ENCODE measurements around the gene ACOX3.

ACOX3 gene

GRCh38 chr4:8406887-8407286 is 33.6 kb downstream of the ACOX3 start:
- DNase-seq (ENCODE audit: low read depth in 3 of 3) = peak in 1 of 3 experiments; percentile 14

DNA sequence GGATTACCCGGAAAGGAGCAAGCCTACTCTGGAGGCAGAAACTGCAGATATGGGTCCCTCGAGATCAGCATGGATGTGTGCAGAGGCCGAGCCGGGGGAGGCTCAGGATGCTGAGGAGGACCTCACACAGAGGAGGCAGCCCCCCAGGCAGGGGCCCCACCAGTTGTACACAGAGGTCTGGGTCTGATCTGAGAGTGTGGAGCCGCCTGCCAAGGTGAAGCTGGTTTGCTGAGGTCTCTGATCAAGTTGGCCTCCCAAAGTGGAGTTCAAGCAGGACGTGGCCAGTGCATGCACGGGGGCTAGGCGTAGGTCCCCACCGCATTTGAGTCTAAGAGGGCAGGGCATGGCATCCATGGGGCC is 35.0 kb downstream of the ACOX3 start:
- no peak for DNase-seq (ENCODE audit: low read depth in 3 of 3)

- no peak for DNase-seq (ENCODE audit: low read depth in 3 of 3)
Observed at GRCh38 chr4:8404791-8405515, 35.6 kb downstream of the ACOX3 start.

- DNase-seq (ENCODE audit: low read depth in 3 of 3) = no peak
Observed at GRCh38 chr4:8403976-8404375, 36.5 kb downstream of the ACOX3 start.

GRCh38 chr4:8403173-8403753 is 37.3 kb downstream of the ACOX3 start:
- DNase-seq (ENCODE audit: low read depth in 3 of 3) = peak in 1 of 3 experiments; percentile 50

DNA sequence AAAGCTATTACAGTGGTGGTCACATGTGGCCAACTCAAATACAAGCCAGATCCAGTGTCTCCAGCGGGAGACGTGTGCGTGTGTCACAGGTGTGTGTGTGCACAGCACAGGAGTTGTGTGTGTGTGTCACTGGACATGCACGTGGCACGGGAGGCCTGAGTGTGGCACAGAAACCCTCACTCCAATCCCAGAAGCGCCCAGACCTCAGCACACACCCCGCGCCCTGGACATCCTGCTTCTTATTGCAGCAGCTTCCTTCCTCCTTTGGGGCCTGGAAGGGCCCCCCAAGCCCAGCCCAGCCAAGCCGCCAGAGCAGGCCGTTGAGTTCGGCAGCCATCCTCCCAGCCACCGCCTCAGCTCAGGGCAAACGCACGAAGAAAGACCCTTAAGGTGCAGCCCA is 37.9 kb downstream of the ACOX3 start:
- no peak for DNase-seq (ENCODE audit: low read depth in 3 of 3)

- no peak for DNase-seq (ENCODE audit: low read depth in 3 of 3)
Observed at GRCh38 chr4:8402181-8402597, 38.3 kb downstream of the ACOX3 start.

DNA sequence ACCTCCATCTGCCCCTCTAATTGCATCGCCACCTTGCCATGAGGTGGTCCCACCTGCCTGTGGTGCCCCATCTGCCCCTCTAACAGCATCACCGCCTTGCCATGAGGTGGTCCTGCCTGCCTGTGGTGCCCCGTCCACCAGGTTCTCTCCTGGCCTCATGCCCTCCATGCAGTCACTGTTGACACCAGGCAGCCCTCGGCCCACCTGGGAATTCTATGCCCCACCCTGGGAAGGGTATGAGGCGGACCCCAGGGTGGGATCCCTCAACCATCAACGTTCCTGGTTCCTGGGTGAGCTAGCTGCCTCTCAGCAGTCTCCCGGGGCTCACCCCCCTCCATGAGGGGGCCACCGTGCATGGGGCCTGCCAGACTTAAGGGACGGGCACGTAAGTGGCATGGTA is 38.9 kb downstream of the ACOX3 start:
- DNase-seq (ENCODE audit: low read depth in 3 of 3) = no peak

DNA sequence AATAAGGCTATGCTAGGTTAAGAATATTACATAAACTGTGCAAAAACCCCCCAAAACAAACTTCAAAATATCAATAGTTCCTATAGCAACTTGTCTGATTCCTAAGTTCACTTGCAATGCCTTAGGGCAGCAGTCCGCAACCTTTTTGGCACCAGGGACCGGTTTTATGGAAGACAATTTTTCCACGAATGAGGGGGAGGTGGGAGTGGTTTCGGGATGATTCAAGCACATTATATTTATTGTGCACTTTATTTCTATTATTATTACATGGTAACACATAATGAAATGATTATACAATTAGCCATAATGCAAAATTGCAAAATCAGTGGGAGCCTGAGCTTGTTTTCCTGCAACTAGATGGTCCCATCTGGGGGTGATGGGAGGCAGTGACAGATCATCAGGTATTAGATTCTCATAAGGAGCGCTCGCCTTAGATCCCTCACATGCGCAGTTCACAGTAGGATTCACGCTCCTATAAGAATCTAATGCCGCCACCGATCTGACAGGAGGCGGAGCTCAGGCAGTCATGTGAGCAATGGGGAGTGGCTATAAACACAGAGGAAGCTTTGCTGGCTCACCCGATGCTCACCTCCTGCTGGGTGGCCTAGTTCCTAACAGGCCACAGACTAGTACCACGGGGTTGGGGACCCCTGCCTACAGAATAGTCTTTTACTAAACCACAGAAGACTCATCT is 39.7 kb downstream of the ACOX3 start:
- DNase-seq (ENCODE audit: low read depth in 3 of 3) = no peak

DNA sequence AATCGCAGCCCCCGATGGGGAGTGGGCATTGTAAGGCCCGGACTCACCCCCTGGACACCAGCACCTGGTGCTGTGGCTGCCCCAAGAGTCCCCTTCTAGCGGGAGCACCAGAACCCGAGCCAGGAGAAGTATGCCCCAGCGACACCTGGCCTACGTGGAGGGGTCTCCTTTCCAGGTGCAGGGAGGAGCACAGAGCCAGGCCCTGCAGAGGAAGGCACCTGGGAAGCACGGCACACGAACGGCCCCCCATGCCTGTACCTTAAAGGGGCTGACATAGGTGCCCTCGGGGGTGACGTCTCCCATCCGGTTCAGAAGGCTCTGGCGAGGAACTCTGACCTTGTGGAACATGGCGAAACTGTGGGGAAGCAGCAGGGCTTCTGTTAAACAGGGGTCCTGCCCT is 41.2 kb downstream of the ACOX3 start:
- DNase-seq (ENCODE audit: low read depth in 3 of 3) = no peak

GRCh38 chr4:8398347-8398746 is 42.2 kb downstream of the ACOX3 start:
- no peak for DNase-seq (ENCODE audit: low read depth in 3 of 3)

DNA sequence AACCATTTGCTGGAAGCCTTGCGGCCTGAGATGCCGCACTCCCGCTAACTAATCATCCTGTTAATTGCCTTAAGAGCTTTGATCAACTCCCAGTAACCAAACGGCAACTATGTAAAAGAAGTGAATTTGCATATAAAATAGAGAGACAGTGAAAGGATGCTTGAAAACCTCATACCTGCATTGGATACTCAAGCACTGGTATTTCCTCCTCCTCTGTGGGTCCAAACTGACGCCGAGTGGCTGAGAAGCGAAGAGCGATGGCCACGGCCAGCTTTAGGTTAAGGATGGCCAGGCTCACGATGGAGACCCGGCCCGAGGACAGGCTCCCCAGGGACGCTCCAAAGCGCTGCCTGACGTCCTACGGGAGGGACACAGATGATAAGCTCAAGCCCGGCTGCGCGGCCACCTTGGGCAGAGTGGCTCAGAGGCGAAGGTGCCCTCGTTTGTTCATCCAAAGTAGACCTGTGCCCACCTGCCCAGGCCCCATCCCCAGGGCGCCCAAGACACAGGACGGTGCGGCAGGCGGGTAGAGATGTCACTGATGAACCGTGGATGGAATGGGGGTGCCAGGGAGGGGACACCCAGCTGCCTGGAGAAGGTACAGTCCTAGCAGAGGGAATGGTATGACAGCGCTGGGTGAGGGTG is 43.6 kb downstream of the ACOX3 start:
- no peak for DNase-seq (ENCODE audit: low read depth in 3 of 3)

DNA sequence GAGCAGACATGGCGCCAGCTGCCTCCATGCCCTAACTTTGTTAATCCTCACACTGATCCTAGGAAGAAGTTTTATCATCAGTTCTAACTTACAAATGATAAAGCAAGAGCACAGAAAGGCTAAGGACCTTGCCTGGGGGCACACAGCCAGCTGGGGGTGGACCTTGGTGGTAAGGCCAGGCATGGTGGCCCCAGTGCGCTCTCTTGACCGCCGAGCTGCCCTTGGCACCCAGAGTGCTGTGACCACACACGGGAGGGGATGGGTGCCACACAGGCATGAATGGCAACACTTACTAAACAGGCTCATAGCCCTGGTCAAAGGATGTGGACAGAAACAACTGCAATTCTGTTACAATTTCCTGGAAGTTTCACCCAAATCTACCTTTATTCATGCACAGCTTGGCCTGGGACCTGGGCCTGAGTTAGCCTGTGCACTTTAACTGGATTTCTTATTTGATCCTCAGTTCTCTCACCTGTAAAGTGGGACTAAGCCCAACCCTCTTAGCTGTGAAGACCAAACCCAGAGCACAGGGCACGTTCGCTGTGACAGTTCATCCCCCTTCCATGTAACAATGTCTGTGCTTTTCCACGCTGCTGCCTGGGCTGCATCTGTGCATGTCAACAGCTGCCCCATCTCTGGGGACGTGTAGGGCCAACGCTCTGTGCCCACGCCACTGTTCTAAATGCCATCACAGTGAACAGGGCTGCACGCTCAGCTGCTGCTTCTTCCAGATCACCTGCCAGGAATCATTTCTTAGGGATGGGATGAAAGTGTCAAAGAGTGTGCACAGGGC is 44.8 kb downstream of the ACOX3 start:
- no peak for DNase-seq (ENCODE audit: low read depth in 3 of 3)

DNA sequence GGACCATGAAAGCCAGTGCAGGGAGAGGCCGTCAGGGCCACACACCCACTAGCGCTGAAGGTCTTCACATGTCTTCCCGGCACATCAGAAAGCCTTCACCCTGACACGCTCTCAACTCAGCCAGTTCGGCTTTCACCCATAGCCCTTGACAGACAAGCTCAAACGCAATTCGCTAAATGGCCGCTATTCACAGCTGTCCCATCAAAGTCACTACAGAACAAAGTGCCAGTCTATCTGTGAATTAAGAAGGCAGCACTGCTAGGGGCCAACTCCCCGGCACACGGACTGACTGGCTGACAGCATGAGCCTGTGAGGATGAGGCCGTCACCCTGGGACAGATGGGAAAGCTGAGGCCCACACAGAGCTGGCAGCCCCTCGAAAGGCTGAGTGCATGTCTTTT is 45.7 kb downstream of the ACOX3 start:
- DNase-seq (ENCODE audit: low read depth in 3 of 3) = no peak

DNA sequence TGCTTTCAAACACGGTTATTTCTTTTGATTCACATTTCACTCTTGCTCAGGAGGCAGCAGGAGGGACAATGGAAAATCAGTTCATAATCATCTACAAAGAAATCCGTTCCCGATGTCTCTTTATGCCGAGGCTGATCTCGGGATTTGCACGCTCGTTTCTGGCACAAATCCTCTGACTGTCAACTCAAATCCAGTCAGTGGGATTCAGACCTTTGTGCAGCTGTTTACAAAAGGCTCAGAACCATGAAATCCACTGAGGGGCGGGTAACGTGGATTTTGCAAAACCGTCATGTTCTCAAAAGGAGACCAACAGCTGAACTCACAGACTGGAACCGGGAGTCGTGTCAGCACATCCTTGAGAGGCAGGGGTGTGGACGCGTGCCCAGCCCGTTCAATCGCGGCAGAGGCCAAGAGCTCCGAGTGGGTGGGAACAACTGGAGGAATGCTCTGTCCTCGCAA is 46.4 kb downstream of the ACOX3 start:
- no peak for DNase-seq (ENCODE audit: low read depth in 3 of 3)

DNA sequence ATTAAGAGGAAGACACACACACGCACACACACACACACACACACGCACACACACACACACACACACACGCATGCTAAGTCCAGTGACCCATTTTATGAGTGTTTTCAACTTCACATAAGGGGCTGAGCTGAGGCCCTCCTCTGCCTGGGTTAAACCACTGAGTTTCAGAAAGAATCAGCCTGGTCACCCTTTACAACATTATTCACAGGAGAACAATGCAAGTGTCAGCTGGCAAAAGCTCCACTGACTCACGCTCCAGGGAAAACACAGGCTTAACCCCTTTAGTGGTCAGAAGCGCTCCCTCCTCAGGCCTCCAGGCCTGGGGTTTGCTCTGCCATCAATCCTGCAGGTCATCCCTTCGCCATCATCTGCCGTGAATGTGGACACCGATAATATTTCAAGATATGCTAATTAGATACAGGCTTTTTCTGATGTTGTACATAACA is 46.9 kb downstream of the ACOX3 start:
- DNase-seq (ENCODE audit: low read depth in 3 of 3) = no peak

DNA sequence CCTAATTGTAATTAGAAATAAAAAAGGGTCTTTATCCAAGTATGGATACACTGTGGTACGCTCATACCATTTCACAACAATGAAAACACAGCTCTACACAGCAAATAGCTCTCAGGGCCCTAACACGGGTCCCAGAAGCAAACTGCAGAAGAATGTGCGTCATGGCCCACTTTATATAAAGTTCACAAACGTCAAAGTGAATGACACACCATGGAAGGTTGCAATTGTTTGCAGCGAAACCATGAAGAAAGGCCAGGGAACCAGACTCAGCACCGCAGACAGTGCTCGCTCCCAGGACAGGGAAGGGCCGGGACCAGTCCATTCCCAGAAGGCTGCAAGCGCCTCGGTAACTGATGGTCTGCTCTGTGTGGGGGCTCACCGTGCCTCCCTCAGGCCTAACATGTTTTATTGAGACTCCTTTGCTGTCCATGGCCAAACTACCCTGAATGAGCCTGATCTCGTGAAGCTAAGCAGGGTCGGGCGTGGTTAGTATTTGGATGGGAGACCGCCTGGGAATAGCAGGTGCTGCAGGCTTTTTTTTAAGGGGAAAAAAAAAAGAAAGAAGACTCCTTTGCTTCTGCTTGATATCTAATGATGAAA is 47.8 kb downstream of the ACOX3 start:
- DNase-seq (ENCODE audit: low read depth in 3 of 3) = no peak

- DNase-seq (ENCODE audit: low read depth in 3 of 3) = no peak
Observed at GRCh38 chr4:8391972-8392371, 48.6 kb downstream of the ACOX3 start.

GRCh38 chr4:8391071-8391470 is 49.5 kb downstream of the ACOX3 start:
- no peak for DNase-seq (ENCODE audit: low read depth in 3 of 3)

DNA sequence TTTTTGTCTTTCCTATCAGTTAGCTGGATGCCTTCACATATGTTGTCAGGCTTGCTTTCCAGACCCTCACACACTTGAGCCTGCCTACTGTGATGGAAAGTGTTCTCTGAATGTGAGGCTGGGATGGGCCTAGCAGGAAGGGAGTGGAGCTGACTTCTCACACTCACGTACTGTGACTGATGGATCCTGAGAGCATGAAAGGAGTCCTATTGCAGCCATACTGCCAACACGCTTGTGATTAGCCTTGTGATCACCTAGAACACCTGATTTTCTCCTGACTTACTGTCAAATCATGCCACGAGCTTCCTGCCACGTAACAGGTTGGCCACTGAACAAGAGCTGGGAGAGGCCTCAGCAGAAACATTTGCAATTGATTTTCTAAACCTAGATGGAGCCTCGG is 49.9 kb downstream of the ACOX3 start:
- DNase-seq (ENCODE audit: low read depth in 3 of 3) = no peak

- DNase-seq (ENCODE audit: low read depth in 3 of 3) = no peak
Observed at GRCh38 chr4:8388528-8388870, 52.0 kb downstream of the ACOX3 start.

All from stimulated activated CD4-positive, alpha-beta T cell treated with anti-CD3 and anti-CD28 coated beads, TNF-alpha, amount 100 ng/mL, for 24 hours (primary cell).